Testis (tissue), 2 donors: Measurements from ENCODE around the gene AMBRA1.

Experiments
- CTCF ChIP-seq, 3 experiments: fragments of 450-650 bp in 2 of 3; fragments of 200-600 bp in 1 of 3; sonication (generic) in 1 of 3; IDR thresholded peaks; one replicate each; pipeline ENCODE4 v1.5.1; 2016 to 2019; ENCODE audit warnings: antibody characterized with exemption in 3 of 3, mild to moderate bottlenecking in 2 of 3, moderate library complexity in 1 of 3
- POLR2A ChIP-seq: fragments of 450-650 bp; IDR thresholded peaks from one replicate; pipeline ENCODE4 v1.6.1; 2017; ENCODE audit warnings: antibody characterized with exemption, mild to moderate bottlenecking, moderate library complexity

- TF ChIP-seq CTCF (IDR thresholded peaks at IDR 0.05): no peak
- TF ChIP-seq POLR2A: no peak
Observed at GRCh38 chr11:46360878-46361277, 232.9 kb downstream of the AMBRA1 start.
